ENCODE results near the gene INSL3.

- TF ChIP-seq CTCF (IDR thresholded peaks at IDR 0.05), result no peak
- TF ChIP-seq POLR2A (IDR thresholded peaks at IDR 0.05), result no peak
Observed at GRCh38 chr19:17796838-17797423, 24.4 kb downstream of the INSL3 start.
